Activated T-cell treated with anti-CD3 and anti-CD28 coated beads, Interleukin-2, amount 50 U/mL, for 4 hours (primary cell): Measurements from ENCODE around the gene MIF4GD. TPM values are rescaled to one million over a fixed set of nuclear protein-coding genes. Genes with fewer than 3 reads are reported as not detected.
A peak's percentile ranks its signal among the peaks of the same experiment; 100 is the strongest.
"Not testable (repeated sequence)": the region's sequence is repeated elsewhere in the genome, so short reads cannot be mapped to it uniquely, and the experiment has no call there.

Source experiments
- ATAC-seq, 2 donors: fragments of 200-7000 bp; cut with Tn5 transposase; one replicate each; pipeline ENCODE4 v1.10.0; 2021
- DNase-seq: peaks from one replicate; pipeline ENCODE4 v3.0.0-alpha.2; 2020
- H3K27me3 Mint-ChIP-seq: one replicate; pipeline ENCODE4 v1.8.0; 2021; ENCODE audit warnings: low read depth, mixed read lengths
- H3K36me3 Mint-ChIP-seq: one replicate; pipeline ENCODE4 v1.8.0; 2022; ENCODE audit warnings: mixed read lengths; ENCODE audit not compliant: insufficient read depth
- H3K4me1 Mint-ChIP-seq: one replicate; pipeline ENCODE4 v1.8.0; 2021; ENCODE audit warnings: low read depth, mixed read lengths
- H3K4me3 Mint-ChIP-seq: one replicate; pipeline ENCODE4 v1.8.0; 2021; ENCODE audit warnings: mild to moderate bottlenecking, moderate library complexity, mixed read lengths
- H3K9me3 Mint-ChIP-seq: one replicate; pipeline ENCODE4 v1.8.0; 2021; ENCODE audit warnings: mixed read lengths
- total RNA-seq, 3 donors: library from RNA; stranded (reverse); gene quantifications; one replicate each; pipeline ENCODE4 v1.2.1, GENCODE V29; 2021

Gene MIF4GD
- total RNA-seq, 3 donors from 2014 or later: 35.4 to 39.8 (median 38.4) TPM

DNA sequence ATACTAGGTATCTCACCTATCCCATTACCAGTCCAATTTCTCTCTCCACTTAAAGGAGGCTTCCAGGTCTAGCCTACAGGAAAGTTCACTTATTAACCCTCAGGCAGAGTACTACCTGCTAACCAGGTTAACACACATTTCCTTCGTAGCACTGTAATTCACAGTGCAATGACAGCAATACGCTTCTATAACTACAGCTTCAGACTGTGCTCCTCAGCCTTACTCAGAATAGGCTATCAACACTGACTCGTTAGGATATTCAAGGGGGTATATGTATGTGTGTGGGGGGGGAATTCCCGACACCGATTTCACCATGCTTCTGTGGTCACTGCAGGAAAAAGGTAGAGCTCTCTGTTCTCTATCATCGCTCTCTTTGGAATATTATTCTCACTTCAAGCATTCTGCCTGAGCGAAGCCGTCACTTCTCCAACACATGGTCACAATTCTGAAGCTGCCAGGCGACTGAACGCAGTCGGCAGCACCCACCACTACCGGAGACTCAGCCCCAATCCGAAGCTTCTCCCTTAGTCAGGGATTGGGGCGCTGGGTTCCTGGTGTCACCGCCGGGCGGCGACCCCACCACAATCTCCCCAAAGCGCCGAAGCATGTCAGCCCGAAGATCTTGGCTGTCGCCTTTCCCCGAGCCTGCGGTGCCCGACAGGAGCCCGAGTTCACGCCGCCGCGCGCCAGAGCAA is 10.2 kb downstream of the MIF4GD start:
- ATAC-seq (peak; percentile 63 to 71), DNase-seq (peak; percentile 42)
- no peaks in the 10 kb centered on the region for H3K27me3 Mint-ChIP-seq
- peaks cover 12% of the 10 kb centered on the region for H3K36me3 Mint-ChIP-seq
- H3K4me1 Mint-ChIP-seq: peaks cover 57% of the 10 kb centered on the region
- no peaks in the 10 kb centered on the region for H3K9me3 Mint-ChIP-seq
- H3K4me3 Mint-ChIP-seq: peak overlapping the region; percentile 91

DNA sequence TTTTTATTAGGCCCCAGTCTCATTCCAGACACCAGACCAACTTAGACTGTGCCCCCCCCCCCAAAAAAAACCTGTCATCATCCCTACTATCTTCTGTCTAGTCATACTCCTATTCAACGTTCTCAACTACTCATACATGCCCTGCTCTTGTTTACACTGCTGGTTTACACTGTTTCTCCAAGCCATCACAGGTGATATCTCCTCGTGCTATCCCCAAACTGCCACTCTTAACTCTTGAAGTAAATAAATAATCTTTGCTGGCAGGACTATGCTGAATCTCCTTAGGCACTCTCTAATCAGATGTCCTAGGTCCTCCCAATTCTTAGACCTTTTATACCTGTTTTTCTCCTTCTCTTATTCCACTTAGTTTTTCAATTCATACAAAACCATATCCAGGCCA is 13.8 kb downstream of the MIF4GD start:
- not testable (repeated sequence) for H3K36me3 Mint-ChIP-seq, H3K4me3 Mint-ChIP-seq, H3K27me3 Mint-ChIP-seq, H3K9me3 Mint-ChIP-seq, ATAC-seq, DNase-seq
- peaks cover 75% of the 10 kb centered on the region for H3K4me1 Mint-ChIP-seq

DNA sequence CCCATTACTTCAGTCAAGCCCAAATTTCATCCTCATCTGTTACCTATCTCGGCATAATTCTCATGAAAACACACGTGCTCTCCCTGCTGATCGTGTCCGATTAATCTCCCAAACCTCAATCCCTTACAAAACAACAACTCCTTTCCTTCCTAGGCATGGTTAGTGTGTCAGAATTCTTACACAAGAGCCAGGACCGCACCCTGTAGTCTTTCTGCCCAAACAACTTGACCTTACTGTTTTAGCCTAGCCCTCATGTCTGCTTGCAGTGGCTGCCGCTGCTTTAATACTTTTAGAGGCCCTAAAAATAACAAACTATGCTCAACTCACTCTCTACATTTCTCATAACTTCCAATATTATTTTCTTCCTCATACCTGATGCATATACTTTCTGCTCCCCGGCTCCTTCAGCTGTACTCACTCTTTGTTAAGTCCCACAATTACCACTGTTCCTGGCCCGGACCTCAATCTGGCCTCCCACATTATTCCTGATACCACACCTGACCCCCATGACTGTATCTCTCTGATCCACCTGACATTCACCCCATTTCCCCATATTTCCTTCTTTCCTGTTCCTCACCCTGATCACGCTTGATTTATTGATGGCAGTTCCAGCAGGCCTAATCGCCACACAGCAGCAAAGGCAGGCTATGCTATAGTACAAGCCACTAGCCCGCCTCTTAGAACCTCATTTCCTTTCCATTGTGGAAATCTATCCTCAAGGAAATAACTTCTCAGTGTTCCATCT is 14.9 kb downstream of the MIF4GD start:
- not testable (repeated sequence) for H3K9me3 Mint-ChIP-seq, DNase-seq, H3K36me3 Mint-ChIP-seq, H3K27me3 Mint-ChIP-seq, ATAC-seq
- Mint-ChIP-seq H3K4me1 (peaks cover 83% of the 10 kb centered on the region), H3K4me3 (peak overlapping the region; percentile 12)

DNA sequence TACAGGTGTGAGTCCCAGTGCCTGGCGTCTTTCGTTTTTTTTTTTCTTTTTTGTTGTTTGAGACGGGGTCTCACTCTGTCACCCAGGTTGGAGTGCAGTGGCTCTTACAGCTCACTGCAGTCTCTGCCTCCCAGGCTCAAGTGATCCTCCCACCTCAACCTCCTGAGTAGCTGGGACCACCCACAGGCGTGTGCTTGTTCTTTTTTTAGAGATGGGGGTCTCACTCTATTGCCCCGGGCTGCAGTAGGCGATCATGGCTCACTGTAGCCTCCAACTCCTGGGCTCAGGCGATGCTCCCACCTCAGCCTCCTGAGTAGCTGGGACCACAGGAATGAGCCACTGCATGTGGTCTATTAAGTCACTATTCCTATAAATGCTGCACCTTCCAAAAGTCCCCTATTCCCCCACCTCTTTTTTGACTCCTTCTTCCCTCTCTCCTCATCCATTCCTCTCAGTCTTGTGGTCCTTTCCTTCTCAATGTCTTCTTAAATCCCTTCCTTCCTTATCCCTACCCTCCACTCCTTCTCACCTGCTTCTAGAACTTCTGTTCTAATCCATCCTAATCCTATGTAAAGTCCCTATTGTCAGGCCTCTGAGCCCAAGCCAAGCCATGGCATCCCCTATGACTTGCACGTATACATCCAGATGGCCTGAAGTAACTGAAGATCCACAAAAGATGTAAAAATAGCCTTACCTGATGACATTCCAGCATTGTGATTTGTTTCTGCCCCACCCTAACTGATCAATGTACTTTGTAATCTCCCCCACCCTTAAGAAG is 18.8 kb downstream of the MIF4GD start:
- ATAC-seq (no peak), DNase-seq (no peak)
- Mint-ChIP-seq H3K27me3 (no peaks in the 10 kb centered on the region), H3K9me3 (no peaks in the 10 kb centered on the region), H3K4me3 (no peak overlapping the region), H3K4me1 (peaks cover 81% of the 10 kb centered on the region), H3K36me3 (peaks cover 3% of the 10 kb centered on the region)

DNA sequence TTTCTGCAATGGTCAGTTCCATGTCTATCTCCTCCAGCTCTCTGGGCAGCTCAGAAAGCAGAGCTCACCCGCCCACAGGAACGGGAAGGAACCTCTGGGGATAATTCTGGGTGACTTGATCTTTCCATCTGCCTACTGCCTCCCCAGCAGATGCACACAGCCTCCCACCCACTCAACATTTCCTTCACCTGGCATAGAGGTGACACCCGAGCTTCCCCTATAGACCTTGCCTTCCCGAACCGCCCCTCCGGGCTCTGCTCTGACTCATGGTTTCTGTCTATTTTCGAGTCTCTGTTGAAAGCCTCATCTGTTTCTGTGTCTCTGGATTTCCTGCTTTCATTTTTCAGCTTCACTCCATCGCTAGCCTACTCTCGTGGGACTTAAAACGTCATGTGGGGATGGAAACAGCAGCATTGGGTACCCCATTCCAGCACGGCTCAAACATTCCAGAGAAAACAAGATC is 21.0 kb downstream of the MIF4GD start:
- peaks cover 16% of the 10 kb centered on the region for H3K36me3 Mint-ChIP-seq
- H3K27me3 Mint-ChIP-seq: no peaks in the 10 kb centered on the region
- H3K4me1 Mint-ChIP-seq: peaks cover 64% of the 10 kb centered on the region
- ATAC-seq (peak; percentile 98 to 99), DNase-seq (peak; percentile 83)
- H3K9me3 Mint-ChIP-seq: no peaks in the 10 kb centered on the region
- peak overlapping the region; percentile 74 for H3K4me3 Mint-ChIP-seq

DNA sequence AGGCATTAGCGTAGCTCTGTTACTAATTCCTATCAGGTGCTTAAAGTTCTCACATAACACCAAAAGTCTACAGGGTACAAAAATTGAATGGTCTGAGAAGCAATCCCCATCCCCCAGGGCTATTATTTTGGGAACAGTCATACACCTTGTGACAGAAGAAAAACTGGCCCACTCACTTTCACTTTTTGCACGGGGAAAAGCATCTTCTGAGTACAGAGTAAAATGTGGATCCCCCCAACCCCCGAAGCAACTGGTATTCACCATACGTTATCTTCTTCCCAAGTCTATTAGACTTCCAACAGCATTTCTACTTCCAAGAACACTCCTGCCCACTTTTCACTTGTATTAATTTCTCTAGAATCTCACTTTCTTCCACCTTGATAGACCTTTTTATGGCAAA is 21.5 kb downstream of the MIF4GD start:
- DNase-seq (no peak), ATAC-seq (peak; percentile 51 to 55)
- Mint-ChIP-seq H3K4me3 (peak overlapping the region; percentile 74), H3K36me3 (peaks cover 17% of the 10 kb centered on the region), H3K4me1 (peaks cover 65% of the 10 kb centered on the region), H3K27me3 (no peaks in the 10 kb centered on the region), H3K9me3 (no peaks in the 10 kb centered on the region)

DNA sequence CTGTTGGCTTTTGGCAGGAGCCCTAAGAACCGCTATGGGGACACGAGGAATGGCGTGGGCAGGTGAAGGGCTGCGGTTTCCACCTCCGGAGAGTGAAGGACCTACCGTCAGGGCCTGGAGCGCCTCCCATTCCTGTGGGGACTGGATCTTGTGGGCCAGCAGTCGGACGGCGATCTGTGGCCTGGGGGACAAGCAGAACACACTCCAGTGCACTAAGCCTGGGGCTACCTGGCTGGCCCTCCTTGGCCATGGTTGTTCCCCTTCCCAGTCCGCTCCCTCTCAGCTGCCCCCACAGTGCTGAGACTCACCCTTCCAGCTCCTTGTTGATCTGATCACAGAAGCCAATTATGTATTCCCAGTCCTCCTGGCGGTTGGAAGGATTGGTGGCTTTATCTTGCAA is 24.6 kb downstream of the MIF4GD start:
- Mint-ChIP-seq H3K9me3 (no peaks in the 10 kb centered on the region), H3K4me3 (no peak overlapping the region), H3K27me3 (no peaks in the 10 kb centered on the region), H3K36me3 (peaks cover 39% of the 10 kb centered on the region), H3K4me1 (peaks cover 64% of the 10 kb centered on the region)
- ATAC-seq: no peak
- no peak for DNase-seq

DNA sequence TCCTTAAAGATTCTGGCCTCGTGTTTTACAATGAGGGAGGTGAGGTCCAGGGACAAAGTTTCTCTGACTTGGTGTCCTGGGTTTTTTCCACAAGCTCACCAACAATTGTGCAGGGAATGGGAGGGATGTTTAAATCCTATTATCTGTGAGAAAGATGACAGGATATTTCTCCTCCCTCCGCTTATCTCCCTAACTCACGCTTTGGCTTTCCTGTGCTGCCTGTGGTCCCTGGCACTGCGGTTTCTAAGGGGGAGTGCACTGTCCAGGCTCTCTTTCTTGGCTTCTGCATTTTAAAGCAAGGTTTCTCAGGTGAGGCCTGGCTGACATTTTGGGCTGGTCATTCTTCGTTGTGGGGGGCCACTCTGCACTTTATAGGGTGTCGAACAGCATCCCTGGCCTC is 26.0 kb downstream of the MIF4GD start:
- ATAC-seq (no peak), DNase-seq (no peak)
- Mint-ChIP-seq H3K9me3 (no peaks in the 10 kb centered on the region), H3K4me3 (no peak overlapping the region), H3K27me3 (no peaks in the 10 kb centered on the region), H3K4me1 (peaks cover 61% of the 10 kb centered on the region), H3K36me3 (peaks cover 41% of the 10 kb centered on the region)

DNA sequence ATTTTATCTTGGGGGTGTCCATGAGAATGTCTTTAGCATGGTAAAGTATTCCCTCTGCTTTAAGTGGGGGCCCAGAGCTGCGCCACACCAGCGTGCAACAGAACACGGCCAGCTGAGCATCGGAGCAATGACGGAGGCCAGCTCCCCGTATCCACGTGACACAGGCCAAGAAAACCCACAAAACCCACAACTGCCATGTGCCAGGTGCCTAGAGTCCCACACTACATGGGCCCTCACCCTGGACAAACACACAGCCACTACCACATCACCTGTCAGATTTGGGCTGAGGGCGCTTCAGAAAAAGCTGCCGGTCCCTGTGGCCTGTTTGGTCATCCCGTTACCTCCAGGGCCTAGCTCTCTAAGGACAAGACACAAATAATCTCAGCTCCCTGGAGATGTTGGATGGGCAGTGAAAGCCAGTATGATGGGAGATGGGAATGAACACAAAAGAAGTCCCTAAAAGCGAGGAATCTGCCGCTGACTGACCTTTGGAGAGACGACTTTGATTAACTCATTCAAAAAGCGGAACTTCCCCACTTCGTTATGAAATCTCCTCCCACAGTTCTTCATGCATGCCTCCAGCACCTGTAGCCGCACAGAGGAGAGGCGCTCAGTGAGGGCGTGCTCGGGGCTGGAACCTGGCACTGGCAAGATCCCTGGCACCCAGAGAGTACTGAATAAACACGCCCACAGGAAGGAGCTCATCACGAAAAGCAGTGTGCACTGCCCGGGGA is 26.7 kb downstream of the MIF4GD start:
- H3K4me1 Mint-ChIP-seq: peaks cover 54% of the 10 kb centered on the region

DNA sequence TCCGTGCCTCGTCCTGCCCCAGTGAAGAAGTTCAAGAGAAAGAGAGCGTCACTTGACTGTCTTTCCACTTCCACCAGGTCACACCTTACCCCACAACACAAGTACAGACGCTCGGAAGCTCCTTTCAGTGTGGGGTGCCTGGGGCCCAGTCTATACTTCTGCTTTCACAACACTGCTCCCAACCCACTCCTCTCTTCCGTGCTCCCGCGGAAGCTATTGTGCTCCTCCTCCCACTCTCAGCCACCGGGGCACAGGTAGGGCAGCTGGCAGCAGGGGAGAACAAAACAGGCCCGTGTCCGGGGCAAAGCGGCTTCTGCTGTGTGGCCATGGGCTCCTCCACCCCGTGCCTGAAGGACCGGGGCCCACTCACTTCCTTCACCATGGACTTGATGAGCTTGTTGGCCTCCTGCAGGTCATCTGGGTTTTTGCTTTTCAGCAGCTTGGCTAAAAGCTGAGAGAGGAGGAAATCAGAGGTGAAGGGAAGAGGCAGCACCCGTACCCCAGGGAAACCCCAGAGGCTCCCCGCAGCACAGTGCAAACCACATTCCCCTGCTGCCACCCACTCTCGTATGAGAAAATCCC is 28.5 kb downstream of the MIF4GD start:
- Mint-ChIP-seq H3K36me3 (peaks cover 46% of the 10 kb centered on the region), H3K4me3 (peak overlapping the region; percentile 54), H3K4me1 (peaks cover 50% of the 10 kb centered on the region), H3K27me3 (no peaks in the 10 kb centered on the region), H3K9me3 (no peaks in the 10 kb centered on the region)
- no peak for DNase-seq
- ATAC-seq: peak; percentile 24 to 39

More for the DNA sequence above, 26.7 kb downstream of the MIF4GD start:
- no peak overlapping the region for H3K4me3 Mint-ChIP-seq
- no peaks in the 10 kb centered on the region for H3K27me3 Mint-ChIP-seq
- no peak for ATAC-seq
- no peaks in the 10 kb centered on the region for H3K9me3 Mint-ChIP-seq
- H3K36me3 Mint-ChIP-seq: peaks cover 41% of the 10 kb centered on the region
- no peak for DNase-seq

DNA sequence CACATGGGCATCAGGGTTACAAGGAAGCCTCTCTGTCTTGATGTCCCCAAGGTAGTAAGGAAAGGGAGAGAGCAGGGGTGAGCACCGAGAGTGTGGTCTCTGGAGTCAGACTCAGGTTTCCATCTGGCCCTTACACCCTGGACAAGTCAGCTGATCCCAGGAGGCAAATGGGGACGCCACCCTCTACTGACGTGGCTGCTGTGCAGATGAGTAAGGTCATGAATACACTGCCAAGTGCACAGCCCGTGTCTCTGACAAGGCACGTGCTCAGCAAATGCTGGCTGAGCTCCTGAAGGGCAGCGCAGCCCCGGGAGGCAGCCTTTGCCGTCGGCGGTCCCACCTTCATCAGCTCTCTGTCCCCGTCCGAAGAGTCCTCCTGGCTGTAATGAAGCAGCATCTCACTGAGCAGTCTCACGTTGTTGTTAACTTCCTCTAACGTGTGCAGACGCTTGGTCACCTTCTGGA is 29.0 kb downstream of the MIF4GD start:
- Mint-ChIP-seq H3K4me3 (peak overlapping the region; percentile 54), H3K9me3 (no peaks in the 10 kb centered on the region), H3K27me3 (no peaks in the 10 kb centered on the region), H3K4me1 (peaks cover 48% of the 10 kb centered on the region), H3K36me3 (peaks cover 47% of the 10 kb centered on the region)
- ATAC-seq (peak in 1 of 2 donors; percentile 16), DNase-seq (no peak)

DNA sequence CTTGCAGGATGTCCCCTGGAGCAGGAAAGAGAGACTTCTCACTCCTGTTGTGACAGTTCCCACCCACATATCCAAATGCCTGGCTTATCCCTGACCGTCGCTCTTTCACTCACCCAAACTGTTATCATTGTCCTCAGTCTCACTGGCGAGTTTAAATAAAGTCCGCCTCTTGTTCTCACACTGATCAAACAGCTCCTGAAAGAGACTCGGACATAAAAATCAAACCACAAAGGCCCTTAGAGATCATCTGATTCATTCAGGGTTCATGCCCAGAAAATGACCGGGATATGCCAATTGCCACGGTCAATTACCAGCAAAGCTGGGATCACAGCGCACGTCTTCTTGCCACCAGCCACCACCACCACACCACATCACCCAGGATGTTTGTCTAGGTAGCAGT is 29.5 kb downstream of the MIF4GD start:
- no peak for DNase-seq
- H3K4me3 Mint-ChIP-seq: peak overlapping the region; percentile 6
- H3K9me3 Mint-ChIP-seq: no peaks in the 10 kb centered on the region
- no peaks in the 10 kb centered on the region for H3K27me3 Mint-ChIP-seq
- no peak for ATAC-seq
- peaks cover 47% of the 10 kb centered on the region for H3K36me3 Mint-ChIP-seq
- peaks cover 45% of the 10 kb centered on the region for H3K4me1 Mint-ChIP-seq

DNA sequence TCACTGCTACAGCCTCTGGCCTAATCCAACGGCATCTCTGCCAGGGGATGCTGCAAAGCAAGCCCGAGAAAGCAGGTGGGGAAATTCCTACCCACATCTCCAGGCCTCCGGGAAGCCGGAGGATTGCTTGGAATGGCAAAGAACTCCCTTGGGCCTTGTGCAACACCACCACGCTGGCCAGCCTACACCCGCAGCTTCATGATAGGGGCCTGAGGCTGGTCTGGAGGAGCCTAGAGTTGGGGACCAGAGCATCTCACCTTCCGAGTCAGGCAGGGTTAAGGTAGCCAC is 29.9 kb downstream of the MIF4GD start:
- peaks cover 49% of the 10 kb centered on the region for H3K36me3 Mint-ChIP-seq
- DNase-seq (no peak), ATAC-seq (no peak)
- no peak overlapping the region for H3K4me3 Mint-ChIP-seq
- H3K9me3 Mint-ChIP-seq: no peaks in the 10 kb centered on the region
- peaks cover 45% of the 10 kb centered on the region for H3K4me1 Mint-ChIP-seq
- no peaks in the 10 kb centered on the region for H3K27me3 Mint-ChIP-seq
